ENCODE data around the gene PI4KA.

DNA sequence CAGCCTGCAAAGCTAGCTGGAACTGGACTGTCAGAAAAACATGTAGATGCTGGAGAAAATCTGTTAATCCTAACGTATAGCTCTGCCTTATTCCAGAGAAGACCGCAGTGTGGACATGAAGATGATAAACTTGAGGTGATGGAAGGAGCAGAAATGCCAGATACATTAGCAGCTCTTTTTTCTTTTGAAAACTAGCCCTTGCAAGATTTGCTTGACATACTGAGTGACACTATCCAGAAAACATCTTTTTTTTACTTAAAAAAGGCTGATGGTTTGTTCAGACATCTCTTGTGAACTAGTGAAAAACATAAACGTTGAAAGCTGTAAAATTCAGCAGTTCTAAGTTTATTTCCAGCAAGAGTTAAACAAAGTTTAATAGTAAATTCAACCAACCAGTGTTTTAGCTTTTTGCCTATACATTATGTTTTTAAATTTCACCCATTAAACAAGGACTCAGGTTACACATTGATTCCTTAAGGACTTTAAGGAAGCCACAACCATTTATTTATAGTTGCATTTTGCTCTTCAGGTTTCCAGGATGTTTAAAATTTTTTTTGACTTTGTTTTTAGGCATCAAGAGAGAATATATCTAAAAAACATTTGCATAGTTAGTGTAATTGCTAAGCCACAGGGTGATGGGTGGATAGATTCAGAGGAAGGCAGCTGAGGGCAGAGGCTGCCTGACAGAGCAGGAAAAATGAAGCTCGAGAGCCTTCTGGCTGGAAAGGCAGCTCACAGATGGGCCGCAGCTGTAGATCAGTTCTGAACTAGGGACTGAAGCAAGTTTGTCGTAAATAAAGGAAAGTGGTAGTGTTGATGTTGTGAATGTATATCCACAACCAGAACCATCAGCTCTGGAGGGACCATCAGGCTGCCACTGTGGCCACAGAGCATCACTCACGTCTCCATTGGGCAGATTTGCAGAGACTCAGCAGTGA is 9.7 kb upstream of the PI4KA start:
- TF ChIP-seq, protein P1, sequence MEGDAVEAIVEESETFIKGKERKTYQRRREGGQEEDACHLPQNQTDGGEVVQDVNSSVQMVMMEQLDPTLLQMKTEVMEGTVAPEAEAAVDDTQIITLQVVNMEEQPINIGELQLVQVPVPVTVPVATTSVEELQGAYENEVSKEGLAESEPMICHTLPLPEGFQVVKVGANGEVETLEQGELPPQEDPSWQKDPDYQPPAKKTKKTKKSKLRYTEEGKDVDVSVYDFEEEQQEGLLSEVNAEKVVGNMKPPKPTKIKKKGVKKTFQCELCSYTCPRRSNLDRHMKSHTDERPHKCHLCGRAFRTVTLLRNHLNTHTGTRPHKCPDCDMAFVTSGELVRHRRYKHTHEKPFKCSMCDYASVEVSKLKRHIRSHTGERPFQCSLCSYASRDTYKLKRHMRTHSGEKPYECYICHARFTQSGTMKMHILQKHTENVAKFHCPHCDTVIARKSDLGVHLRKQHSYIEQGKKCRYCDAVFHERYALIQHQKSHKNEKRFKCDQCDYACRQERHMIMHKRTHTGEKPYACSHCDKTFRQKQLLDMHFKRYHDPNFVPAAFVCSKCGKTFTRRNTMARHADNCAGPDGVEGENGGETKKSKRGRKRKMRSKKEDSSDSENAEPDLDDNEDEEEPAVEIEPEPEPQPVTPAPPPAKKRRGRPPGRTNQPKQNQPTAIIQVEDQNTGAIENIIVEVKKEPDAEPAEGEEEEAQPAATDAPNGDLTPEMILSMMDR (IDR thresholded peaks at IDR 0.05), result no peak
- no peak for TF ChIP-seq TCF7L2 (IDR thresholded peaks at IDR 0.05; ENCODE audit: low read depth, low read length)
